Measurements from ENCODE around the gene POLH.
A peak's percentile ranks its signal among the peaks of the same experiment; 100 is the strongest.
"Not testable (repeated sequence)": the region's sequence is repeated elsewhere in the genome, so short reads cannot be mapped to it uniquely, and the experiment has no call there.

POLH gene

GRCh38 chr6:43633002-43633401 is 57.0 kb downstream of the POLH start:
- not testable (repeated sequence) for DNase-seq

- DNase-seq: no peak
Observed at GRCh38 chr6:43634702-43635303, 58.8 kb downstream of the POLH start.

GRCh38 chr6:43635387-43636307 is 59.7 kb downstream of the POLH start, which contains the start of gene MAD2L1BP:
Gene MAD2L1BP (plus strand): TSS chr6:43635840. CDS start chr6:43635876, 36 bp downstream.
- peak; percentile 79 for DNase-seq

- no peak for DNase-seq
Observed at GRCh38 chr6:43636308-43636659, 60.3 kb downstream of the POLH start.

- peak; percentile 15 for DNase-seq
Observed at GRCh38 chr6:43639984-43640800, 64.2 kb downstream of the POLH start.

- DNase-seq: peak; percentile 54
Observed at GRCh38 chr6:43644940-43645612, 69.1 kb downstream of the POLH start, which contains the start of gene RSPH9. Gene RSPH9 (plus strand): TSS chr6:43645036. CDS start chr6:43645099, 63 bp downstream.

GRCh38 chr6:43645613-43645964 is 69.6 kb downstream of the POLH start:
- DNase-seq: no peak

GRCh38 chr6:43647613-43648012 is 71.6 kb downstream of the POLH start:
- DNase-seq: no peak

- no peak for DNase-seq
Observed at GRCh38 chr6:43648248-43648647, 72.3 kb downstream of the POLH start.

GRCh38 chr6:43652822-43653221 is 76.8 kb downstream of the POLH start:
- DNase-seq: not testable (repeated sequence)

- no peak for DNase-seq
Observed at GRCh38 chr6:43657221-43657802, 81.3 kb downstream of the POLH start.

- no peak for DNase-seq
Observed at GRCh38 chr6:43658161-43658560, 82.2 kb downstream of the POLH start.

GRCh38 chr6:43662948-43663347 is 87.0 kb downstream of the POLH start:
- not testable (repeated sequence) for DNase-seq

Data from fibroblast of skin of back (primary cell).